GM18907 (cell line): ENCODE data around the gene ALKBH4.
"Not testable (repeated sequence)": the region's sequence is repeated elsewhere in the genome, so short reads cannot be mapped to it uniquely, and the experiment has no call there.

Experiments
- ATAC-seq: cut with Tn5 transposase; IDR thresholded peaks from one replicate; pipeline ENCODE4 v1.9.1; 2021; ENCODE audit warnings: mild to moderate bottlenecking, moderate library complexity; ENCODE audit not compliant: unreplicated experiment

ALKBH4 gene

DNA sequence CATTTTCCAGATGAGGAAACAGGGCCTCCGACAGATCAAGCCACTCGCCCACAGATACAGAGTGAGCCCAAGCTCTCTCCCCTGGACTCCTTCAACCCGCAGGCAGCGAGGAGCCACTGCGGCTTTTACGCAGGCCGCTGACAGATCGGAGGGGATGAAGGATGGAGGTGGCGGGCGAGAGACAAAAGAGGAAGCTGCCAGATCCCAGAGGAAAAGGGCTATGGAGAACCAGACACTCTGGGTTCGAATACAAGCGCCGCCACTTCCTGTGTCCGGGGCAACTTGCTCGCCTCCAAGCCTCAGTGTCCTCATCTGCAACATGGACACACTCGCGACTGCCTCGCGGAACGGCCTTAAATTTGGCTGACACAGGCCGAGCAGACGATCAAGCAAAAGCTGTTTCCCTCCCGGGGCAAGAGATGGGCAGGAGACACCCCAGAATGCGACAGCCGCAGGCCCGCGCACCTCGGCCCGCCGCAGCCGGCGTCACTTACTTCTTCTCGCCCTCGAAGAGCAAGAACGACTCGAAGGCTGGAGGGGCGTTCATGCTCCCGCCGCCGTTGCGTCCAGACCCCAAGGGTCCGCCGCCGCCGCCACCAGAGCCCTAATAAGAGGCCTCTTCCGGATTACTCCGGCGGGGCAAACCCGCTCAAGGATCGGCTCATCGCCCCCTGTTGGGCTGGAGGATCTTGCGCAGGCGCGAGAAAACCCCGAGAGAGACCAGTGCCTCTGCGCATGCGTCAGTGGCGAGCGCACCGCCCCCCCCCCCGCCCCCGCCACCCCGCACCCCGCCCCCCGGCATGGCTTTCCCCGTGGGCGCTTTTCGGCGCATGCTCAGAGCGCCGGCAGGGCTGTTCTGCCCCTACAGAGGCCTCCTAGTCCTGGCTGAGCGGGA, 13.9 kb upstream of the ALKBH4 start, which contains the start of gene POLR2J:
Gene POLR2J, minus strand, starts transcription at position 609 of the 895 bp plus-strand sequence. Its CDS starts 62 bp downstream, at position 547.
- peak; percentile 79 for ATAC-seq

- ATAC-seq = not testable (repeated sequence)
Observed at GRCh38 chr7:102474736-102475435, 10.2 kb upstream of the ALKBH4 start.

- not testable (repeated sequence) for ATAC-seq
Observed at GRCh38 chr7:102474116-102474515, 9.5 kb upstream of the ALKBH4 start.

DNA sequence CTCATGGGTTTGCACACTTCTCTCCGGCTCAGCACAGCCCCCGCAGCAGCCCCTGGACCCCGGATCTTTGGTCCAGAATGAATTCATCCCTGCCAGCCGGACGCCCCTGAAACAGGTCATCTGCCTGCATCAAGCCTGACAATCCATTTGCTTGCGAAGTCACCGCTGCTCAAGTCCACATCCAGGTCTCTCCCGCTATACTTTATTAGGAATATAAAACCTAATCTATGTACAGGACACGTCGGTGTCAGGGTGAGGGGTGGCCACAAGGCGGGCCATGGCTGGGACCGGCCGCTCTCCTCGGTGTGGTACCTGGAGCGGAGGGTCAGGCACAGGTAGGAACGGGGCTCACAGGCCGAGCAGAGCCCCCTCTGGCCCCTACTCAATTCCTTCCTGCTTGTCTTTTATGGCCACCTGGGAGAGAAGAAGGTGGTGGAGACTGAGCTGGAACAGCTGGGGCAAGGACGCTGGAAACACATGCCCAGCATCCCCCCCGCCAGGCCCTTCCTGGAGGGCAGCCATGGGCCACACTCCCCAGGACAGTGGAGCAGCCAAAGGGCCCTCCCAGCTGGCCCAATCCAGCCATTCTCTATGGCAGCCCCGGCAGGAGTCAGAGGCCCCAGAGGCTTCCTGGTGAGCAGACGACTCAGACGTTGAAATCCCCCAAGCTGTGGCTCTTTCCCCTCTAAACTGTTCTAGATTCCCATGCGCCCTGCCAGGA, 8.8 kb upstream of the ALKBH4 start:
- no peak for ATAC-seq

DNA sequence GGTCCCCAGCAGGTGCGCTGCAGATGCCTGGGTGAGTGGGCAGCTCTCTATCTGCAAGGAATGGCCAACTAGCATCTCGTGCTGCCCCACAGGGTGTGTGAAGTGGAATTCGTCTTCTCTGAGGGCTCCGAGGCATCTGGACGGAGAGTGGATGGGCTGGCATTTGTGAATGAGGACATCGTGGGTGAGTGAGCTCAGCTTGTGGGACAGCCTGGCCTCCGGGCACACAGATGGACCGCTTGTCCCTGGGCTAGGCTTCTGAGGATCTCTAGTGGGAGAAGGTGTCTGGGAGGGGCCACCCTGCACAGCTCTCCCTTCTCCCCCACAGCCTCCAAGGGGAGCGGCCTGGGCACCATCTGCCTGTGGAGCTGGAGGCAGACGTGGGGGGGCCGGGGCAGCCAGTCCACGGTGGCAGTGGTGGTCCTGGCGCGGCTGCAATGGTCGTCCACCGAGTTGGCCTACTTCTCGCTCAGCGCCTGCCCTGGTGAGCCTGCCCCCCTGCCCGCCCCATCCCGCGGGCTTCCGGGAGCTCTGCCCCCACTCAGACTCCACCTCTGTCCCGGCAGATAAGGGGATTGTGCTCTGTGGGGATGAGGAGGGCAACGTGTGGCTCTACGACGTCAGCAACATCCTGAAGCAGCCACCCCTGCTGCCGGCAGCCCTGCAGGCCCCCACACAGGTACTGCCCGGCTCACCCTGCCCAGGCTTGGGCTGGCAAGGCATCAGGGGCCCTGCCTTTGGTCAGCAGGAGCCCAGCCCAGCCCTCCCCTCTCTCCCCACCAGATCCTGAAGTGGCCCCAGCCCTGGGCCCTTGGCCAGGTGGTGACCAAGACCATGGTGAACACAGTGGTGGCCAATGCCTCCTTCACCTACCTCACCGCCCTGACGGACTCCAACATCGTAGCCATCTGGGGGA, 7.7 kb upstream of the ALKBH4 start:
- no peak for ATAC-seq

GRCh38 chr7:102471791-102472125, 7.1 kb upstream of the ALKBH4 start:
- ATAC-seq = no peak

DNA sequence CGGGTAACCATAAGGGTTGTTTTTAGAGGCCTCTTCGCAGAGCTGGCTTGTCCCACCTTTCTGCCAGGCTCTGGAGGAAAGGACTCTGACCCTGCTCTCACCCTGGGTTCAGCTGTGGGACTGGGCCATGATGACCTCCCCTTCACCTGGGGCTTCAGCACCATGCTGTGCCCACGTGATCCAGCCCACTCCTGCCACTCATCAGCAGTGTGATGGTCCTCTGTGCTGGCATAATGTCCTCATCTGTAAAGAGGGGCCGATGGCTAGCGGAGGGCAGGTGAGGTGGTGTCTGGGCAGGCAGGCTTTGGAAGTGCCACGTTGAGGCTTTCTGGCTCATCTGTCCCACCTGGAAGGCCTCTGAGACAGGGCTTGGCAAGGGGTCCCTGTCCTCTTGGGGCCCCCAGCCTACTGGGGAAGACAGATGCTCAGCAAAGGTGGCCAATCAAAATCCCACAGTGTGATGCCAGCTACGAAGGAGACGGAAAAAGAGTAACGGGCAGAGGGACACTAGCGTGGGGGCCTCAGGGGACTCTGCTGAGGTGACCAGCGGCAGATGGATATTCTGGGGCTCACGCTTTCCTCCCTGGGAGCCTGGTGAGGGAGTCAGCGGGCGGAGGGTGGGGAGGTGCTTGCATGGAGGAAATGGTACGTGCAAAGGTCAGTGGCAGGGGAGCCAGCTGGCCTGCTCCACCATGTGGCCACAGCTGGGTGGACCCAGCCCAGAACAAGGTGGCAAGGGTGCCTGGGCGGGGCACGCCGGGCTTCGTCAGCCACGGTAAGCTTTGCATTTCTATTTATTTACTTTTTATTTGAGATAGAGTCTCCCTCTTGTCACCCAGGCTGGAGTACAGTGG, 5.5 kb upstream of the ALKBH4 start:
- ATAC-seq = no peak

DNA sequence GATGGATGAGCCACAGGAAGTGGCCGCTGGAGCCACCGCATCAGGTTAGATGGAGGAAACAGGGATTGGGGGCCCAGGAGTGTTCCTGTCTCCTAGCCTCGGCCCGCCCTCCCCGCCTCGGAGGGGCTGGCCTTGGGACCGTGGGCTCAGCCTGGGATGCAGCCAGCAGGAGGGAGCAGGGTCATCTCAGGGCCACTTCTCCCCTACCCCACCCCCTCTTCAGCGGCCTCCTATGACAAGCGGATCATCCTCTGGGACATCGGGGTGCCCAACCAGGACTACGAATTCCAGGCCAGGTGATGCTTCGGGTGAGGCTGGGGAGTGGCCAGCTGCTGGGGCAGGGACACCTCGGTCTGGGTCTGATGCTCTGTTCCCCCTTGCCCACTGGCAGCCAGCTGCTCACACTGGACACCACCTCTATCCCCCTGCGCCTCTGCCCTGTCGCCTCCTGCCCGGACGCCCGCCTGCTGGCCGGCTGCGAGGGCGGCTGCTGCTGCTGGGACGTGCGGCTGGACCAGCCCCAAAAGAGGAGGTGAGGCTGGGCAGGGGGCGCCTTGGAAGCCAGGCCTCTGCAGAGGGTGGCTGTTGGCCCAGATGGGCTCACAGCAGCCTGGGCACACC, 4.8 kb upstream of the ALKBH4 start:
- no peak for ATAC-seq

DNA sequence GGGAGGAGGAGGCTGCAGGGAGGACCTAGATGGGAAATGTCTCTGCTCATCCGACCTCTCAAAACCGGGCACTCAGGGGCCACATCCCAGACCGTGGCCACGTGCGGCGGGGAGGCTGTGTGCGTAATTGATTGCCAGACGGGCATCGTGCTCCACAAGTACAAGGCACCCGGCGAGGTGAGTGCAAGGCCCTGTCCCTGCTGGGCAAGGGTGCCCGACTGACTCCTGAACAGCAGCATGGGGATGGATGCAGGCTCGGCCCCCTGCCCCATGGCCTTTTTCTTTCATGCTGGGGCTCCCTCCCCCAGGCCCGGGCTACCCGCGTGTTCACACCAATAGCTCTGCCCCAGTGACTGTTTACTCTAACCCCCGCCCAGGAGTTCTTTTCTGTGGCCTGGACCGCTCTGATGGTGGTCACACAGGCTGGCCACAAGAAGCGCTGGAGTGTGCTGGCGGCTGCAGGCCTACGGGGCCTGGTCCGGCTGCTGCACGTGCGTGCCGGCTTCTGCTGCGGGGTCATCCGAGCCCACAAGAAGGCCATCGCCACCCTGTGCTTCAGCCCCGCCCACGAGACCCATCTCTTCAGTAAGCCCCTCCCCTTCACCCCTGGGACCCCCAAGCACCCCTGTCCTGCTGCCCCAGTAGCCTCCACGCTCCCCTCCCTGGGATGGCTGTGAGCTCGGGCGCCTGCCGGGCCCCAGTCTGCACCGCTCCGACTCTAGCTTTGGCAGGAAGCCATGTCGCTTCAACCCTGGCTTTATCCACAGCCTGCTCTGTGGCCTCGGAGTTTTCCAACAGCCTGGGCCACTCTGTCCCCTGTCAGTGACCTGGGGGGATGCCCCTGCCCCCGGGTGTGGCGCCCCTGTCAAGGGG, 4.1 kb upstream of the ALKBH4 start:
- ATAC-seq = no peak

- no peak for ATAC-seq
Observed at GRCh38 chr7:102467581-102468477, 3.2 kb upstream of the ALKBH4 start.

GRCh38 chr7:102466097-102466496, 1.4 kb upstream of the ALKBH4 start:
- no peak for ATAC-seq

DNA sequence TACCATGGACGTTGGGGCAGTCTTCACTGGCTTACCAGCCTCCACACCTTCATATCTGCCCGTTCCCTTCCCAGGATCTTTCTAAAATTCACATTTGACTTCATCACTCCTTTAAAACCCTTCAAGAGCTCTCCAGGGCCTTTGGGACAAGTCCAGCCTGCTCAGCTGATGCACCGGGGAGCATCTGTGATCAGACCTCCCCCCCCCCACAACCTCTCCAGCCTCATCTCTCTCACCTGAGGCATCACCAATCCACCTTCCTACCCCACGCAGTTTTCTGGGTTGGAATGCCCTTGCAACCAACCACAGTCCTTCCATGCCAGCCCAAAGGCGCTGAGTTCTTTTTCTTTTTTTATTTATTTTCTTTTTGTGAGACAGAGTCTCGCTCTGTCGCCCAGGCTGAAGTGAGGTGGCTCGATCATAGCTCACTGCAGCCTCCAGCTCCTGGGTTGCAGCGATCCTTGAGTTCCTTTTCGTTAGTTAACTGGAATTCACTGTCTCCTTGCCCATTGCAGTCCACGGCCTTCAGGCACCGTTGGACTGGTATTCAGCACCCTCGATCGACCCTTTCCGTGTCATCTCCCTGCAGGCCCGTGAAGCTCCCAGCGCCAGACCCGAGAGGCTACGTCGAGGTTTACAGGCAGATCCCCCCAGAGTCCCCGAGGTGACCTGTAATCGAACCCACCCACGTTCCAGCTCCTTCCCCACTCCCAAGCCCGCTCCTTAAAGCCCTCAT, 654 bp downstream of the ALKBH4 start:
- ATAC-seq = peak; percentile 11

DNA sequence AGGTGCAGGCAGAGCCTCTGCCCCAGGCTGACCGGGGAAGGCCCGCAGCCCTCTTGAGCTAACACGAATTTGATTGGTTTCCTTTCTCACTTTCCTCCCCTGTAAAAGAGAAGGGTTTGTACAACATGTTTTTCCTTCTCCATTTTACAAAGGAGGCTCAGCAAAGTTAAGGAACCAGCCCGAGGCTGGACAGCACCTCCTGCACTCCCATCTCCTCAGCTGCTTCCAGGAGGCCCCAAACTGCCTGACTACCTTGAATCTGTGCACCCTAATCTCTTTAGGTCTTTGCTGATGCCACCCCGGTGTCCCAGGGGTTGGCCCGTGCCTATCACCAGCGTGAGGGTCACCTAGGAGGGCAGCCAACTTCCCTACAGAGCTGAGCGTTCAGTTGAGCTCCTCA, 4.2 kb downstream of the ALKBH4 start:
- no peak for ATAC-seq

- no peak for ATAC-seq
Observed at GRCh38 chr7:102459221-102459844, 5.3 kb downstream of the ALKBH4 start.

- ATAC-seq = no peak
Observed at GRCh38 chr7:102457352-102457924, 7.2 kb downstream of the ALKBH4 start.

DNA sequence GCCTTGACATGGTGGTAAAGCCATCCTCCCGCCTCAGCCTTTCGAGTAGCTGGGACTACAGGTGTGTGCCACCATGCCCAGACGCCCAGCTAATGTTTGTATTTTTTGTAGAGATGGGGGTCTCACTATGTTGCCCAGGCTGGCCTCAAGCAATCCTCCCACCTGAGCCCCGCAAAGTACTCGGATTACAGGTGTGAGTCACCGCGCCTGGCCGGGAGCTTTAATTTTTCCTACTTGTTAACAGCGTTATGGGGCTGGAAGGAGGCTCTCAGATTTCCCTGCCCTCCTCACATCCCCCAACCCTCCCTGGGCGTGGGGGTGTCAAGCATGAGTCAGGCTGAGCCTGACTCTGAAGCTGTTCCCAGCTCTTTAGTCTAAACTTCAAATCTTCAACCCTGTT, 8.3 kb downstream of the ALKBH4 start:
- ATAC-seq = no peak
